ENCODE measurements around the gene ARID1A. TPM values are rescaled to one million over a fixed set of nuclear protein-coding genes. Genes with fewer than 3 reads are reported as not detected.

ARID1A gene
- total and polyA plus RNA-seq, 9 of the 15 experiments (the other 6 are each of a cell fraction or from before 2014, with no cell fraction given) = 8.3 to 88.3 (median 22.5) TPM

GRCh38 chr1:26692793-26693490 is 2.9 kb upstream of the ARID1A start (continued):
- TF ChIP-seq POLR2A (conservative IDR thresholded peaks at IDR 0.05) (peak; percentile 73), CBFA2T3 (IDR thresholded peaks at IDR 0.05) (peak; percentile 37; the same call in 1 of the 2 replicates), CAMTA2 (CRISPR knock-in tag; conservative IDR thresholded peaks at IDR 0.05) (peak; percentile 62; the same call in 1 of the 2 replicates), ZNF277 (CRISPR knock-in tag; IDR thresholded peaks at IDR 0.05; ENCODE audit: borderline replicate concordance) (peak; percentile 8; the same call in 1 of the 2 replicates), PHF21A (IDR thresholded peaks at IDR 0.05; ENCODE audit: borderline replicate concordance, low read depth) (peak; percentile 88; the same call in 1 of the 2 replicates), POLR2AphosphoS5 (IDR thresholded peaks at IDR 0.05; ENCODE audit: control insufficient read depth, insufficient read depth, low read depth, low read length) (peak; percentile 78), EP400 (IDR thresholded peaks at IDR 0.05) (peak; percentile 90), TOE1 (IDR thresholded peaks at IDR 0.05; ENCODE audit: borderline replicate concordance) (peak; percentile 98), TOE1 (CRISPR knock-in tag; IDR thresholded peaks at IDR 0.05; ENCODE audit: borderline replicate concordance, low read depth) (no peak), RUNX1 (IDR thresholded peaks at IDR 0.05; ENCODE audit: low read depth) (no peak), SOX6 (IDR thresholded peaks at IDR 0.05) (peak; percentile 77; the same call in 1 of the 2 replicates), ZNF436 (CRISPR knock-in tag; IDR thresholded peaks at IDR 0.05) (peak; percentile 3; the same call in 1 of the 2 replicates), TCF7L2 (IDR thresholded peaks at IDR 0.05; ENCODE audit: low read depth, low read length) (no peak), U2AF2 (optimal IDR thresholded peaks at IDR 0.05; ENCODE audit: low read depth, low read length) (no peak), ZNF143 (CRISPR knock-in tag; IDR thresholded peaks at IDR 0.05) (no peak)
- TF ChIP-seq, protein P1, sequence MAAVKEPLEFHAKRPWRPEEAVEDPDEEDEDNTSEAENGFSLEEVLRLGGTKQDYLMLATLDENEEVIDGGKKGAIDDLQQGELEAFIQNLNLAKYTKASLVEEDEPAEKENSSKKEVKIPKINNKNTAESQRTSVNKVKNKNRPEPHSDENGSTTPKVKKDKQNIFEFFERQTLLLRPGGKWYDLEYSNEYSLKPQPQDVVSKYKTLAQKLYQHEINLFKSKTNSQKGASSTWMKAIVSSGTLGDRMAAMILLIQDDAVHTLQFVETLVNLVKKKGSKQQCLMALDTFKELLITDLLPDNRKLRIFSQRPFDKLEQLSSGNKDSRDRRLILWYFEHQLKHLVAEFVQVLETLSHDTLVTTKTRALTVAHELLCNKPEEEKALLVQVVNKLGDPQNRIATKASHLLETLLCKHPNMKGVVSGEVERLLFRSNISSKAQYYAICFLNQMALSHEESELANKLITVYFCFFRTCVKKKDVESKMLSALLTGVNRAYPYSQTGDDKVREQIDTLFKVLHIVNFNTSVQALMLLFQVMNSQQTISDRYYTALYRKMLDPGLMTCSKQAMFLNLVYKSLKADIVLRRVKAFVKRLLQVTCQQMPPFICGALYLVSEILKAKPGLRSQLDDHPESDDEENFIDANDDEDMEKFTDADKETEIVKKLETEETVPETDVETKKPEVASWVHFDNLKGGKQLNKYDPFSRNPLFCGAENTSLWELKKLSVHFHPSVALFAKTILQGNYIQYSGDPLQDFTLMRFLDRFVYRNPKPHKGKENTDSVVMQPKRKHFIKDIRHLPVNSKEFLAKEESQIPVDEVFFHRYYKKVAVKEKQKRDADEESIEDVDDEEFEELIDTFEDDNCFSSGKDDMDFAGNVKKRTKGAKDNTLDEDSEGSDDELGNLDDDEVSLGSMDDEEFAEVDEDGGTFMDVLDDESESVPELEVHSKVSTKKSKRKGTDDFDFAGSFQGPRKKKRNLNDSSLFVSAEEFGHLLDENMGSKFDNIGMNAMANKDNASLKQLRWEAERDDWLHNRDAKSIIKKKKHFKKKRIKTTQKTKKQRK (IDR thresholded peaks at IDR 0.05; ENCODE audit: borderline replicate concordance, low read depth, low read length) = no peak
- TF ChIP-seq, protein P2, sequence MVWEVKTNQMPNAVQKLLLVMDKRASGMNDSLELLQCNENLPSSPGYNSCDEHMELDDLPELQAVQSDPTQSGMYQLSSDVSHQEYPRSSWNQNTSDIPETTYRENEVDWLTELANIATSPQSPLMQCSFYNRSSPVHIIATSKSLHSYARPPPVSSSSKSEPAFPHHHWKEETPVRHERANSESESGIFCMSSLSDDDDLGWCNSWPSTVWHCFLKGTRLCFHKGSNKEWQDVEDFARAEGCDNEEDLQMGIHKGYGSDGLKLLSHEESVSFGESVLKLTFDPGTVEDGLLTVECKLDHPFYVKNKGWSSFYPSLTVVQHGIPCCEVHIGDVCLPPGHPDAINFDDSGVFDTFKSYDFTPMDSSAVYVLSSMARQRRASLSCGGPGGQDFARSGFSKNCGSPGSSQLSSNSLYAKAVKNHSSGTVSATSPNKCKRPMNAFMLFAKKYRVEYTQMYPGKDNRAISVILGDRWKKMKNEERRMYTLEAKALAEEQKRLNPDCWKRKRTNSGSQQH (CRISPR knock-in tag; IDR thresholded peaks at IDR 0.05) = 0 out of 2 replicates have a peak, but pooled peaks have one; percentile 56

Measured in K562 (cell line).